ENCODE results near the gene REX1BD.
"Not testable (repeated sequence)": the region's sequence is repeated elsewhere in the genome, so short reads cannot be mapped to it uniquely, and the experiment has no call there.

Gene REX1BD

GRCh38 chr19:18588611-18589379 lies at the start of gene REX1BD:
TSS of gene REX1BD (plus strand) at chr19:18588798. CDS start at chr19:18588802, 4 bp downstream.
- peak; percentile 91 for DNase-seq (ENCODE audit: low spot score)

GRCh38 chr19:18539372-18539771 lies 49.2 kb upstream of the REX1BD start:
- DNase-seq (ENCODE audit: low spot score): no peak

GRCh38 chr19:18540200-18540599 lies 48.4 kb upstream of the REX1BD start:
- not testable (repeated sequence) for DNase-seq (ENCODE audit: low spot score)

- DNase-seq (ENCODE audit: low spot score): no peak
Measured at GRCh38 chr19:18541258-18541991, 47.2 kb upstream of the REX1BD start.

GRCh38 chr19:18541992-18542940 lies 46.3 kb upstream of the REX1BD start:
- DNase-seq (ENCODE audit: low spot score): peak; percentile 41

DNA sequence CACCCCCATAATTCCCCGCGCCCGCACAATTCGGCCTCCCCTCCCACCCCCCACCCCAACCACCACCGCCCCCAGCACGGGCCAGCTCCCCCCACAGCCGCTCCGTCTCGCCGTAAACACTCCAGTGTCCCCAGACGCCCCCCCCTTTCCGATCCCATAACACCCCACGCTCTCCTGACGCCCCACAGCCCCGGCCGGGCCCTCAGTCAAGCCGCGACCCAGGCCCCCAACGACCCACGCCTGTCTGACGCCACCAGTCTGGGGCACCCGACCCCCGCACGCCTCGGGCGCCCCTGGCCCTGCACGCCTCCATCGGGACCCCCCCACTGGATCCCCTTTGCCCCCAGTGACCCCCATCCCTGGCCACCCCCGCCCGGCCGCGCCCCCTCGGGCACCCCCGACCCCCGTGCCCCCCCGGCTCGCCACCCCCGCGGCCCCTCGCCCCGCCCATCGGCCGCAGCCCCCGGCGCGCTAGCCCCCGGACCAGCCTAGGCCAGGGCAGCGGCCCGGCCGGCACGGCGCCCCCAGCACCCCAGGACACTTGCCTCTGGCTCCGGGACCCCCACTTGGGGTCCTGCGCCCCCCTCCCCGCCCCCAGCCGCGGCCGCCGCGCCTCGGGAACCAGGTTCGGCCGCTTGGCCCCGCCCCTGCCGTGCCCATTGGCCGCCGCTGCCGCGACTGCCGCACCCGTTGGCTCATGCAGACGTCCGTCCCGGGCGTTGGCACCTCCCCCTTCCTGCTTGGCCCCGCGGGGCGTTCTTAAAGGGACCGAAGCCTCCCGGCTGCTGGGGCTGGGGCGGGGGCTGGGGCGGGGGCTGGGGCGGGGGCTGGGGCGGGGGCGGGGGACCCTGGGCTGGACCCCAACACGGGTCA lies 45.4 kb upstream of the REX1BD start, which contains the start of gene FKBP8:
FKBP8 (minus strand) TSS at position 633 of the 873 bp plus-strand sequence. CDS start 1,603 bp downstream, outside the sequence.
- peak; percentile 99 for DNase-seq (ENCODE audit: low spot score)

DNA sequence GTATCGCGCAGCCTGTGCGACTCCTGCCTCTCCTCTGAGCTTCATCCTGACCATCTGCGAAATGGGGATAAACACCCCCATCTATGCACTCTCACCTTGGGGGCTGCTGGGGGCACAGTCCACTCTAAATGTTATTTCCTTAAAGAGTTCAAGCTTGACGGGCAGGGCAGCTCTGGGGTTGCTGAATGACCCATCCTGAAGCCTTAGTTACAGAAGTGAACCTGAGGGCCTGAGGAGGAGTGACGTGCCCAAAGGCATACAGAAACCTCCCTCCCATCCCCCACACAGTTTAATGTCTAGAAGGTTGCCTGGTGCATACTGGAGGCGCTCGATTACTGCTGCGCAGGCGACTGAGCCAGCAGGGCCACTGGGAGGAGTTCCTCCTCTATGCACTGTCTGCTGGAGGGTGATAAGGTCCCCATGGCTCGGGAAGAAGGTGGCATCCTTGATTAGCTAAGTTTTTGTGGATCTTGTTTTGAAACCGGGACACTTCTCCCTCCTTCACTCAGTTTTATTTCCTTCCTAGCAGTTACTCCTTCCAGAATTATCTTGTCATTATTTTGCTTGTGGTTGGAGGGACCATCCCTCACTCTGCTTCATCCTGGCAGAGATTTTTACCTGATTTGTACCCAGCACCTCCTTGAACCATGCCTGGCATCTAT lies 44.7 kb upstream of the REX1BD start:
- peak; percentile 65 for DNase-seq (ENCODE audit: low spot score)

DNA sequence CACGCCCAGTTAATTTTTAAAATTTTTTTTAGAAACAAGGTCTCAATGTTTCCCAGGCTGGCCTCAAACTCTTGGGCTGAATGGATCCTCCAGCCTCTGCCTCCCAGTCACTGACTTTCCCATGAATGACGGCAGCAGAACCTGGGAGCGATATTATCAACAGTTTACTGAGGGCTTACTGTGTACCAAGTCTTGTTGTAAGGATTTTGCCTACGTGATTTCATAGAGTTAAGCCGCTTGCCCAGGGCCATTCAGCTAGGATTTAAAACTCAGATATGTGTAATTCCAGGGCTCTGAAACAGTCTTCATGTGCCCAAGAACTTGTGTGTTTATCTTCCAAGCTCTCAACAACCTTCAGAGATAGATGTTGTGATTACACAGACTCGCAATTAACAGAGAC lies 37.0 kb upstream of the REX1BD start:
- no peak for DNase-seq (ENCODE audit: low spot score)

DNA sequence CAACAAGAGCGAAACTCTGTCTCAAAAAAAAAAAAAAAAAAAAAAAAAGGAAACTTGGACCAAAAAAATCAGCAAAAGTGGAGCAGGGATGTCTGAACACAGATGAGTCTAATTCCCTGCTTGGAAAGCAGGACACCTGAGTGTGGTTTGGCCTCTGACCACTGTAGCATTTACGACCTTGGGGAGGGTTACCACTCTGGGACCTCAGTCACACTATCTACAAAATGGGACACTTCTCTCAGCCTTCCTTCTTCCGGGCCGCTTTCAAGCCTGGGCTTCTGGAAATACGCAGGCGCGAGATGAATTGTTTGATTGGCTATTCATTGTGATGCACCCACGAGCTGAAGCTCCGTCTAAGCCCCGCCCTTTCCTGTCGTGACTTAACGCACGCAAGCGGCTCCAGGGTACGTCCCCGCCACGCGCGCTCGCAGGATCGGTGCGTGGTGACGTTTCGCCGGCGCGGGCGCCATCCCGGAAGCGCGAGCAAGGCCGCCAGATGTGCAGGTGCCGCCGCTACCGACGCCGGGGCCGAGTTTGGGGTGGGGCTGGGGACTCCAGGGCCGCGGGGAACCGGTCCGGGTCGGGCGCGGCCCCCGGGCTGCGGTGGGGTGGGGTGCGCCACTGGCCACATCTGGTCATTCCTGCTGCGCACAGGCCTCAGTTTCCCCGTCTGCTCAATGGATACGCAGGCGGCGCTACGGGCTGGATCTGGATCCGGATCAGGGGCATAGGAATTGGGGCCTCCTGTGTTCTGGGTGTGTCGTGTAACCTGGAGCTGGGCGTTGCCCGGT lies 31.0 kb upstream of the REX1BD start, which contains the start of gene KXD1:
KXD1 (plus strand) TSS at position 460 of the 791 bp plus-strand sequence. CDS start 4,187 bp downstream, outside the sequence.
- peak; percentile 97 for DNase-seq (ENCODE audit: low spot score)

DNA sequence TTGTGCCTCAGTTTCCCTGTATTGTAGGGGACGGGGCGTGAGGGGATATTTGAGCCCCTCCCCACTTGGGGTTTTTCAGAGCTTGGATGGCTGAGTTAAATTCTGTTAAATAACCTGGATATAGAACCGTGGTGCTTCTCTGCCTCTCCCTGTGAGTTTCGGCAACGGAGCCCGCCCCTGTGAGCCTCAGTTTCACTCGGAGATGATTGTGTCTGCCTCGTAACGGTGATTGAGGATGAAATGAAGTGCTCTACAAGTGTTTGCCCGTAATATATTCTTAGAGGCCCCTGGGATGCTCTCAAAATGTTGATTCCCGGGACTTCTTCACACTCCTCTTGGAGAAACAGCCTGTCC lies 30.4 kb upstream of the REX1BD start:
- no peak for DNase-seq (ENCODE audit: low spot score)

DNA sequence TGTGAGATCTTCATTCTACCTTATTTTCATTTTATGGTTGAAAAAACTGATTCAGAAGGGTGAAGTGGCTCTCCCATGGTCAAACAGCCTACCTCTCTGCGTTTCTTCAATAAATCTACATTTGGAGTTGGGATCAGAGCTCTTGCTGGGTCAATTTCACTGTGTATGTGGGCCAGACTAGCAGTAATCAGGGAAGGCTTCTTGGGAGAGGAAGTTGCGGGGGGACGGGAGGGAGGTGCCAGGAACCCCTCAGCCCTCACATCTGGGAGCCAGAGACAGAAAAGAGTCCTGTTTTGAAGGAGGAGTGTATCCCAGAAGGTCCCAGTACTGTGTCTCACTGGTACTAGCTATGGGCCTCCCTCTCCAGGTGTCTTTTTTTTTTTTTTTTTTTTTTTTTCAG lies 30.0 kb upstream of the REX1BD start:
- DNase-seq (ENCODE audit: low spot score): no peak

DNA sequence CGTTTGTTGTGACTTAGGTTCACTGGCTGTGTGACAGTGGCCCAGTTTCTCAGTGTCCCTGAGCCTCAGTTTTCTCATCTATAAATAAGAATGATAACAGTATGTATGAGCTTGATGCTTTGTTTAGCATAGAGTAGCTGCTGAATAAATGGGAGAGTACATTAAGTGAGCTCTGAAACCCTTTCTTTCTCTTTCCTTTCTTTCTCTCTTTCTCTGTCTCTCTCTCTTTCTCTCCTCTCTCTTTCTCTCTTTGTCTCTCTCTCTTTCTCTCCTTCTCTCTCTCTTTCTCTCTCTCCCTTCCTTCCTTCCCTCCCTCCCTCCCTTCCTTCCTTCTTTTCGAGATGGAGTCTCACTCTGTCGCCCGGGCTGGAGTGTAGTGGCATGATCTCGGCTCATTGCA lies 28.9 kb upstream of the REX1BD start:
- no peak for DNase-seq (ENCODE audit: low spot score)

DNA sequence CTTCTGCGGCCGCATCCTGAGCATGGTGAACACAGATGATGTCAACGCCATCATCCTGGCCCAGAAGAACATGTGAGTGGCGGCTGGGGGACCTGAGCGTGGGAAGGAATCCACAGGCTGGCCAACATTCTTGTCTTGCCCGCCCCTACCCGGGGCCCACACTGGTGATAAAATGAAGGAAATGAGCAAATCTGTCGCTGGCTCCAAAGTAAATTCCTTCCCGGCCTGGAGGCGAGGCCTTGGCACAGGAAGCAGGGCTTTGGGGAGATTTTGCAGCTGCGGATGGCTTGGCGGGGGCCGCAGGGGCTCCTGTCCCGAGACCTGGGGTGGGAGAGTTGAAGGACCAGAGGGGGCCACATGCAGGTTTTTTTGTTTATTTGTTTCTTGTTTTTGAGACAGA lies 26.5 kb upstream of the REX1BD start:
- DNase-seq (ENCODE audit: low spot score): no peak

GRCh38 chr19:18566953-18567352 lies 21.6 kb upstream of the REX1BD start:
- DNase-seq (ENCODE audit: low spot score): no peak

- no peak for DNase-seq (ENCODE audit: low spot score)
Measured at GRCh38 chr19:18568367-18568766, 20.2 kb upstream of the REX1BD start.

- peak; percentile 98 for DNase-seq (ENCODE audit: low spot score)
Measured at GRCh38 chr19:18571564-18572344, 16.8 kb upstream of the REX1BD start, which contains the start of gene UBA52. TSS of gene UBA52 (plus strand) at chr19:18571857. CDS start at chr19:18573301, 1,444 bp downstream.

GRCh38 chr19:18574691-18575291 lies 13.8 kb upstream of the REX1BD start:
- DNase-seq (ENCODE audit: low spot score): no peak

DNA sequence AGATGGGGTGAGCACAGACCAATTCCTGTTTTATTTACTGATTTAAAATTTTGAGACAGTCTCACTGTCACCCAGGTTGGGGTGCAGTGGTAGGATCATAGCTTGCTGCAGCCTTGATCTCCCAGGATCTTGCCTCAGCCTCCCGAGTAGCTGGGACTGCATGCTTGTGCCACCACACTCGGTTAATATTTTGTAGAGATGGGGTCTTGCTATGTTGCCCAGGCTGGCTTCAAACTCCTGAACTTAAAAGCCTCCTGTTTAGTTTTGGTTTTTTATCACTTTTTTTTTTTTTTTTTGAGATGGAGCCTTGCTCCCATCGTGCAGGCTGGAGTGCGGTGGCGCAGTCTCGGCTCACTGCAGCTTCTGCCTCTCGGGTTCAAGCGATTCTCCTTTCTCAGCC lies 12.2 kb upstream of the REX1BD start:
- DNase-seq (ENCODE audit: low spot score): no peak
